CD4-positive, alpha-beta T cell (primary cell): ENCODE data around the gene HAS3. TPM values are rescaled to one million over a fixed set of nuclear protein-coding genes. Genes with fewer than 3 reads are reported as not detected.
"Not testable (repeated sequence)": the region's sequence is repeated elsewhere in the genome, so short reads cannot be mapped to it uniquely, and the experiment has no call there.

ENCODE experiments used
- ATAC-seq: fragments of 200-7000 bp; cut with Tn5 transposase; one replicate; pipeline ENCODE4 v1.10.0; 2022; ENCODE audit warnings: mild to moderate bottlenecking; ENCODE audit not compliant: poor library complexity
- CTCF ChIA-PET: fragments of 350-600 bp; sonication (Branson Sonifier 250); formaldehyde crosslinking; loops from one replicate; lab custom pipeline; 2021; ENCODE audit warnings: antibody characterized with exemption, inconsistent platforms; lab: Charles Lee
- POLR2A ChIA-PET: fragments of 350-600 bp; sonication (Branson Sonifier 250); formaldehyde crosslinking; loops from one replicate; lab custom pipeline; 2021; ENCODE audit warnings: antibody characterized with exemption, inconsistent platforms; lab: Charles Lee
- DNase-seq, 14 experiments: peaks; one replicate each; pipeline ENCODE4 v3.0.0-alpha.2; 2013 to 2020; ENCODE audit warnings: mixed read lengths in 2 of 14
- H3K27ac ChIP-seq, 2 donors: one replicate each; pipeline versions ENCODE4 v1.5.1 to v1.7.0; 2013; ENCODE audit warnings: low read length in 2 of 2, low read depth in 1 of 2, mild to moderate bottlenecking in 1 of 2
- H3K27me3 ChIP-seq, 2 experiments: 1 replicate in 1 of 2; 2 replicates in 1 of 2; pipeline versions ENCODE4 v1.6.1 to v1.7.0; 2013; ENCODE audit warnings: low read length in 2 of 2, control low read depth in 1 of 2, mild to moderate bottlenecking in 1 of 2, moderate library complexity in 1 of 2; ENCODE audit not compliant: insufficient read depth in 2 of 2, control insufficient read depth in 1 of 2
- H3K36me3 ChIP-seq: one replicate; pipeline ENCODE4 v1.6.1; 2013; ENCODE audit warnings: low read length, control low read depth; ENCODE audit not compliant: insufficient read depth
- H3K4me1 ChIP-seq: one replicate; pipeline ENCODE4 v1.6.1; 2013; ENCODE audit warnings: low read length, control low read depth; ENCODE audit not compliant: insufficient read depth
- H3K4me3 ChIP-seq: one replicate; pipeline ENCODE4 v1.5.1; 2013; ENCODE audit warnings: mild to moderate bottlenecking, low read length, moderate library complexity
- H3K9me3 ChIP-seq, 2 experiments: 1 replicate in 1 of 2; 2 replicates in 1 of 2; pipeline versions ENCODE4 v1.6.1 to v1.7.0; 2013; ENCODE audit warnings: low read length in 2 of 2, mild to moderate bottlenecking in 2 of 2, control low read depth in 1 of 2, moderate library complexity in 1 of 2; ENCODE audit not compliant: control insufficient read depth in 1 of 2, insufficient read depth in 1 of 2
- H3K27ac Mint-ChIP-seq: one replicate; pipeline ENCODE4 v1.8.0; 2020; ENCODE audit warnings: mixed read lengths
- H3K27me3 Mint-ChIP-seq: one replicate; pipeline ENCODE4 v1.8.0; 2021; ENCODE audit warnings: mixed read lengths
- H3K36me3 Mint-ChIP-seq: one replicate; pipeline ENCODE4 v1.8.0; 2021; ENCODE audit warnings: low read depth, mixed read lengths
- H3K4me1 Mint-ChIP-seq: one replicate; pipeline ENCODE4 v1.8.0; 2021; ENCODE audit warnings: low read depth, mixed read lengths
- H3K4me3 Mint-ChIP-seq: one replicate; pipeline ENCODE4 v1.8.0; 2020; ENCODE audit warnings: mild to moderate bottlenecking, mixed read lengths
- H3K9me3 Mint-ChIP-seq: one replicate; pipeline ENCODE4 v1.8.0; 2020; ENCODE audit warnings: mixed read lengths
- CTCF ChIP-seq: fragments of 200-600 bp; IDR thresholded peaks from one replicate; pipeline ENCODE4 v1.8.0; 2022; ENCODE audit warnings: antibody characterized with exemption, mild to moderate bottlenecking
- intact Hi-C, 2 experiments: fragments of 100-400 bp; cut with DNase I in 1 of 2; cut with micrococcal nuclease in 1 of 2; formaldehyde crosslinking; loops; one replicate each; pipeline versions ENCODE4 v1.15.1 to v1.9.0; 2023 to 2025; cut with DNase I, micrococcal nuclease
- total RNA-seq, 174 experiments: library from RNA in 2 of 174; stranded (reverse) in 2 of 174; gene quantifications; one replicate each; pipeline ENCODE4 v1.2.3 and lab custom pipeline; 2021 to 2026

HAS3 gene
- total RNA-seq, 2 experiments from 2014 or later: 3.2 to 3.4 TPM

GRCh38 chr16:69126221-69126620 is 20.8 kb downstream of the HAS3 start:
- Histone ChIP-seq H3K36me3 (peaks cover 19% of the 10 kb centered on the region), H3K27me3 (no peaks in the 10 kb centered on the region), H3K4me1 (peaks cover 7% of the 10 kb centered on the region), H3K4me3 (no peak overlapping the region), H3K27ac (no peak overlapping the region), H3K9me3 (no peaks in the 10 kb centered on the region)
- peak overlapping the region; percentile 52 for H3K27ac Mint-ChIP-seq
- ChIA-PET POLR2A (no interaction called here), CTCF (no interaction called here)
- peaks cover 43% of the 10 kb centered on the region for H3K4me1 Mint-ChIP-seq
- H3K4me3 Mint-ChIP-seq: no peak overlapping the region
- DNase-seq (no peak), ATAC-seq (no peak)
- no peaks in the 10 kb centered on the region for H3K9me3 Mint-ChIP-seq
- H3K36me3 Mint-ChIP-seq: peaks cover 34% of the 10 kb centered on the region
- intact Hi-C loops: no loop called here
- H3K27me3 Mint-ChIP-seq: no peaks in the 10 kb centered on the region
- no peak for TF ChIP-seq CTCF

- H3K4me1 ChIP-seq: peaks cover 11% of the 10 kb centered on the region
- Mint-ChIP-seq H3K36me3 (peaks cover 37% of the 10 kb centered on the region), H3K27ac (peak overlapping the region; percentile 52), H3K4me1 (peaks cover 48% of the 10 kb centered on the region)
- H3K4me3 Mint-ChIP-seq, H3K27me3 Mint-ChIP-seq, intact Hi-C loops, H3K27ac ChIP-seq, POLR2A ChIA-PET, H3K4me3 ChIP-seq, H3K9me3 Mint-ChIP-seq, H3K27me3 ChIP-seq, ATAC-seq, CTCF ChIA-PET, H3K9me3 ChIP-seq: not testable (repeated sequence)
- peak in 1 of 14 experiments; percentile 17 for DNase-seq
- peaks cover 17% of the 10 kb centered on the region for H3K36me3 ChIP-seq
These were observed 21.3 kb downstream of the HAS3 start for GRCh38 chr16:69126801-69127200.

DNA sequence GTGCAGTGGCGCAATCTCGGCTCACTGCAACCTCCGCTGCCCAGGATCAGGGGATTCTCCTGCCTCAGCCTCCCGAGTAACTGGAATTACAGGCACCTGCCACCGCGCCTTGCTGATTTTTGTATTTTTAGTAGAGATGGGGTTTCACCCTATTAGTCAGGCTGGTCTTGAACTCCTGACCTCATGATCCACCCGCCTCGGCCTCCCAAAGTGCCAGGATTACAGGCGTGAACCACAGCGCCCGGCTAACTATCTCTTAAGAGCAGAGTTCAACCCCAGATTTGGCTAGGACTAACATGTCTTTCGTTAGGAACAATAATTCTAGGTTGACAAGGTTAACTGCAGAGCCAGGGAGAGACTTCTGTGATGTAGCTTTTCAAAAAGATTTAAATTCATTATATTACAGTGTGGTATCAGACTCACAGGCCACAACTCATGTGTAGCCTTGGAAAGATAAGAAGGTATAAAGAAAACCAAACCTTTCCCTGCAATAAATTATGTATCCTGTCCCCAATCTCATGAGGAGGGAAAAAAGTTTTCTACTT is 22.6 kb downstream of the HAS3 start:
- H3K27ac ChIP-seq: no peak overlapping the region
- intact Hi-C loops: no loop called here
- Mint-ChIP-seq H3K27me3 (no peaks in the 10 kb centered on the region), H3K9me3 (no peaks in the 10 kb centered on the region), H3K27ac (peak overlapping the region; percentile 36), H3K4me3 (peak overlapping the region; percentile 25), H3K4me1 (peaks cover 54% of the 10 kb centered on the region), H3K36me3 (peaks cover 43% of the 10 kb centered on the region)
- CTCF ChIA-PET: interaction anchor here (0.6 to 2.6 kb wide), 2 partner anchors 15 to 1186 kb away, joined by 3 to 7 read pairs; no protein-coding TSS in a partner anchor
- no peaks in the 10 kb centered on the region for H3K9me3 ChIP-seq
- H3K36me3 ChIP-seq: peaks cover 16% of the 10 kb centered on the region
- H3K27me3 ChIP-seq: no peaks in the 10 kb centered on the region
- peaks cover 14% of the 10 kb centered on the region for H3K4me1 ChIP-seq
- no peak overlapping the region for H3K4me3 ChIP-seq
- TF ChIP-seq CTCF: no peak
- ATAC-seq: no peak
- POLR2A ChIA-PET: no interaction called here
- DNase-seq: peak in 1 of 14 experiments; percentile 7

DNA sequence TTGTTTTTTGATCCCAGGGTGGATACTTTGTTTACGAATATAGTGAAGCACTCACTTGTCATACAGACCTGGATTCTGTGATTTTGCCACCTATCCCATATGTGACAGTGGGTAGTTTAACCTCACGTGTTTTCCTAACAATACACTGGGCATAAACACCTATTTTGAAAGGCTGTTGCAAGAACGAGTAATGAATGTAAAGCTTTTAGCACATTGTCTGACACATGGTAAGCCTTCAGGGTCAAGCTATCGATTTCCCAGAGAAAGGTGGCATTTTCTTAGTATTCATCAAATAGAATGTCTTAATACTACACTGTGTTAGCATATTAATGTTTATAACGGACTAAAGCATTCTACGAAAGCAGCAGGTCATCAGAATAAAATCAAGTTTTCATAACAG is 25.0 kb downstream of the HAS3 start:
- H3K9me3 Mint-ChIP-seq: no peaks in the 10 kb centered on the region
- H3K27ac ChIP-seq: no peak overlapping the region
- H3K4me1 Mint-ChIP-seq: peaks cover 69% of the 10 kb centered on the region
- no peak overlapping the region for H3K4me3 ChIP-seq
- peaks cover 14% of the 10 kb centered on the region for H3K36me3 ChIP-seq
- H3K4me3 Mint-ChIP-seq: peak overlapping the region; percentile 96
- H3K27ac Mint-ChIP-seq: peak overlapping the region; percentile 95
- intact Hi-C loops: no loop called here
- ChIA-PET POLR2A (interaction anchor here (1.2 to 1.6 kb wide), 2 partner anchors 57 to 287 kb away, joined by 6 to 14 read pairs; partner anchors contain the start of genes SNTB2 and TANGO6), CTCF (interaction anchor here (1.2 to 2.6 kb wide), 2 partner anchors 18 to 20 kb away, joined by 3 to 7 read pairs; no protein-coding TSS in a partner anchor)
- no peaks in the 10 kb centered on the region for H3K9me3 ChIP-seq
- DNase-seq (no peak), ATAC-seq (no peak)
- H3K36me3 Mint-ChIP-seq: peaks cover 43% of the 10 kb centered on the region
- peaks cover 21% of the 10 kb centered on the region for H3K4me1 ChIP-seq
- H3K27me3 Mint-ChIP-seq: no peaks in the 10 kb centered on the region
- no peaks in the 10 kb centered on the region for H3K27me3 ChIP-seq
- no peak for TF ChIP-seq CTCF
